K562 (cell line): ENCODE results near the gene UFSP1. TPM values are rescaled to one million over a fixed set of nuclear protein-coding genes. Genes with fewer than 3 reads are reported as not detected.

Experiments
- BHLHE40 ChIP-seq: IDR thresholded peaks from 2 replicates; pipeline ENCODE4 v1.6.1; 2011; ENCODE audit warnings: low read length, improper control_type of control experiment
- HDAC1 ChIP-seq, 2 experiments: fragments of 450-650 bp; IDR thresholded peaks; 2 replicates each; pipeline ENCODE4 v1.6.1; 2016 to 2017; ENCODE audit warnings: inconsistent platforms in 1 of 2, mild to moderate bottlenecking in 1 of 2, moderate library complexity in 1 of 2
- MAX ChIP-seq: sonication (generic); formaldehyde crosslinking; IDR thresholded peaks from 2 replicates; pipeline ENCODE4 v1.9.0; 2022; ENCODE audit warnings: mild to moderate bottlenecking, missing genetic modification reagents
- RERE ChIP-seq: sonication (generic); formaldehyde crosslinking; IDR thresholded peaks from 2 replicates; pipeline ENCODE4 v1.8.0; 2023; ENCODE audit warnings: missing genetic modification reagents, mild to moderate bottlenecking, borderline replicate concordance
- SETDB1 ChIP-seq: IDR thresholded peaks from one replicate; pipeline ENCODE4 v1.6.1; 2012; ENCODE audit warnings: low read length, control low read depth, inconsistent platforms
- SUPT5H ChIP-seq: fragments of 450-650 bp; IDR thresholded peaks from 2 replicates; pipeline ENCODE4 v1.6.1; 2016
- TFAP4 ChIP-seq: sonication (generic); formaldehyde crosslinking; IDR thresholded peaks from 2 replicates; pipeline ENCODE4 v1.8.0; 2022; ENCODE audit warnings: missing genetic modification reagents, mild to moderate bottlenecking, moderate library complexity, borderline replicate concordance
- ZNF224 ChIP-seq: sonication (generic); formaldehyde crosslinking; IDR thresholded peaks from 2 replicates; pipeline ENCODE4 v1.8.0; 2022; ENCODE audit warnings: mild to moderate bottlenecking, missing genetic modification reagents
- ZNF318 ChIP-seq, 2 experiments: fragments of 450-650 bp; IDR thresholded peaks; 2 replicates each; pipeline ENCODE4 v1.6.1; 2016; ENCODE audit warnings: mild to moderate bottlenecking in 2 of 2, borderline replicate concordance in 1 of 2, low read depth in 1 of 2, moderate library complexity in 1 of 2
- ZNF699 ChIP-seq: fragments of 250-450 bp; sonication (Bioruptor Pico); IDR thresholded peaks from 2 replicates; pipeline ENCODE4 v1.8.0; 2021; ENCODE audit warnings: mild to moderate bottlenecking, moderate library complexity; ENCODE audit not compliant: insufficient replicate concordance
- ZNF785 ChIP-seq: fragments of 250-450 bp; sonication (Bioruptor Pico); IDR thresholded peaks from 2 replicates; pipeline ENCODE4 v1.4.0; 2020; ENCODE audit warnings: mild to moderate bottlenecking
- ZNF79 ChIP-seq: fragments of 250-450 bp; sonication (Bioruptor Pico); IDR thresholded peaks from 2 replicates; pipeline ENCODE4 v1.4.0; 2020; ENCODE audit warnings: low read depth, mild to moderate bottlenecking, moderate library complexity
- polyA plus RNA-seq, 8 experiments: library from polyadenylated mRNA; depleted of rRNA in 4 of 8; stranded (reverse) in 5 of 8; unstranded in 3 of 8; fragments of >200 nt; fragmentation: Nextera tagmentation in 2 of 8; fragmentation: Illumina TruSeq in 1 of 8; extraction: Ambion mirVana in 2 of 8; extraction: Trizol in 1 of 8; gene quantifications; 2 replicates each; pipeline versions ENCODE4 v1.2.1 to v1.2.3, GENCODE V29; 2011 to 2014; ENCODE audit warnings: inconsistent platforms in 1 of 8, missing spikeins in 1 of 8
- total RNA-seq, 7 experiments: library from RNA; depleted of rRNA in 6 of 7; stranded (reverse); fragments of >200 nt in 6 of 7; fragmentation: Illumina TruSeq in 2 of 7; extraction: Trizol in 2 of 7; gene quantifications; 2 replicates each; pipeline versions ENCODE4 v1.2.1 to v1.2.3, GENCODE V29; 2011 to 2021; ENCODE audit warnings: low replicate concordance in 1 of 7

The UFSP1 gene
- total and polyA plus RNA-seq, 9 of the 15 experiments (the other 6 are each of a cell fraction or from before 2014, with no cell fraction given): 0.50 to 18.8 (median 2.1) TPM

GRCh38 chr7:100867040-100867775 lies 22.3 kb downstream of the UFSP1 start, which contains the start of gene TRIP6 (continued):
- TF ChIP-seq RERE (CRISPR knock-in tag) (no peak), ZNF79 (CRISPR knock-in tag) (no peak), BHLHE40 (peak; percentile 88; the same call in 1 of the 2 replicates), HDAC1 (IDR thresholded peaks at IDR 0.05) (peak in 1 of 2 experiments; percentile 90; a peak in 1 of 4 replicates), MAX (CRISPR knock-in tag) (peak; percentile 93), SETDB1 (no peak), ZNF224 (CRISPR knock-in tag) (no peak), SUPT5H (peak; percentile 79), ZNF699 (CRISPR knock-in tag) (no peak), ZNF785 (CRISPR knock-in tag) (no peak), TFAP4 (peak; percentile 89), ZNF318 (IDR thresholded peaks at IDR 0.05; ENCODE audit: borderline replicate concordance in 1 of 2, low read depth in 1 of 2) (peak in 1 of 2 experiments; percentile 74; a peak in 2 of 4 replicates)
